GM23248 (cell line): ENCODE data around the gene CTSD.

Experiments used
- EZH2 ChIP-seq: fragments of 200-600 bp; sonication (generic); IDR thresholded peaks from 2 replicates; pipeline ENCODE4 v1.6.1; 2018; ENCODE audit warnings: antibody characterized with exemption, mild to moderate bottlenecking; ENCODE audit not compliant: insufficient read depth, poor library complexity, severe bottlenecking
- EZH2phosphoT487 ChIP-seq: fragments of 200-600 bp; sonication (generic); IDR thresholded peaks from 2 replicates; pipeline ENCODE4 v1.6.1; 2018; ENCODE audit warnings: antibody characterized with exemption, moderate library complexity, mild to moderate bottlenecking, low read depth; ENCODE audit not compliant: insufficient read depth

GRCh38 chr11:1810761-1811160 lies 47.0 kb upstream of the CTSD start:
- no peak for TF ChIP-seq EZH2
- no peak for TF ChIP-seq EZH2phosphoT487
